Measurements from ENCODE around the gene KLHL22.
"Not testable (repeated sequence)": the region's sequence is repeated elsewhere in the genome, so short reads cannot be mapped to it uniquely, and the experiment has no call there.

Gene KLHL22

DNA sequence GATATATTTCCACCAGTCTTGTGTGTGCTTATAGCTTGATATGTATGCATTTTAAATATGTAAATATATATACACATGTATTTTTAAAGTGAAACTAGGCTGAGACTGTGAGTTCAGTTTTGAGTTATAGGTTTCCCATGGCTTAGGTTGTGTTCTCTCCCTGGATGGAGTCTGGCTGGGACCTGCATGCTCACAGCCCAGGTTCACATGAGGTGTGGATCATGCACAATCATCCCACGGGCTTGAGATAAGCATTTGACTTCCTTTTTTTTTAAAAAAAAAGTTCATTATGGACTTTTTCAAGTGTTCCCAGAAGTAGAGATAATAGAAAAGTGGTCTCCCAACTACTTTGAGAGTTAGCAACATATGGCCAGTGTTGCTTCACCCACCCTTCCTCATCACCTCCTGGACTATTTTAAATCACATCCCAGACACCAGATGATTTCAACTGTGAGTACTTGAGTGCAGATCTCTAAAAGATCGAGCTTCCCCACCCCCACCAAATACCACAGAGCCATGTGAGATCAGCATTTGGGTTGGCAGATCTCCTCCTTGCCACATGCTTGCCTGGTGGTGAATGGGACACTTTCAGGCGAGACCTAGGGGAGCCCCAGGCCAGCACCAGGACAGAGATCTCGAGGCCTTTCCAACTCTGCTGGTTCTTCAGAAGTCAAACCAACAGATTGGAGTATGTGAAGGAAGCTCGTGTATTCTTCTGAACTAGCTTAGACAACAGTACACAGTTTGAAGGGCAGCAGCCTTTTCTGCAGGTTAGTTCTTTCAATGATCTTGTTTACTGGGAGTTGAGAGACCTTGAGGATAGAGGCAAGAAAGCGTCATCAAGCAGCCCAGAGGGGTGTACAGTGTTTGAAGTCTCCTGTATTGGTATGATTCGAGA lies 27.7 kb upstream of the KLHL22 start:
- no peak for DNase-seq (ENCODE audit: low spot score)

GRCh38 chr22:20522134-20523004 lies 26.8 kb upstream of the KLHL22 start:
- DNase-seq (ENCODE audit: low spot score): no peak

DNA sequence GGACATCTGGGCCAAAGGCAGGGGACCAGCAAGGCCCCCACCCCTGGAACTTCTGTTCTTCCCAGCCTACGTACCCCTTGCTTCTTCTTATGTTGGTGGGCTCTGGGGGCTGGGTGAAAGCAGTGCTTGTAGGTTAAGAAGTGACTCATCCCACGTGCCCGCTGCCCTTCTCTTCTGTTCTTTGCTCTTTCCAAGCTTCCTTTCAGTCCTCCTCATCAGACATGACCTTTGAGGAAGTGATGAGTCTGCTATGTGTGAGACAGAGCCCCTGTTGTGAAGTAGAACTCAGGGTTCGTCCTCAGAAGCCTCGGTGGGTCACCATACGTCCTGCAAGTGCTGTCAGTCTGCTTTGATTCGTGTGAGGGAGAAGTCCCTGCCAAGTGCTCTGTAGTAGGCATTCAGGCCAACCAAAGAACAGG lies 24.5 kb upstream of the KLHL22 start:
- no peak for DNase-seq (ENCODE audit: low spot score)

DNA sequence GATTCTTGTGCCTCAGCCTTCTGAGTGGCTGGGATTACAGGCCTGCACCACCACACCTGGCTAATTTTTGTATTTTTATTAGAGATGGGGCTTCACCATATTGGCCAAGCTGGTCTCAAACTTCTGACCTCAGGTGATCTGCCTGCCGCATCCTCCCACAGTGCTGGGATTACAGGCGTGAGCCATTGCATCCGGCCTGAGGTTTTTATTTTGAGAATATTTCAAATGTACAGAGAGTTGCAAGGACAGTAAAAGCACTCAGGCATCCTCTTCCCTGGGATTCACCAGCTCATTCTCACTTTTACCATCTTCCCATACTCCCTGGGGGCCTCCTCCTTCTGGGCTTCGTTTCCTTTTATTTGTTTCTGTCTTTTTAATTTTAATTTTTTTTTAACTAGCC lies 24.0 kb upstream of the KLHL22 start:
- no peak for DNase-seq (ENCODE audit: low spot score)

DNA sequence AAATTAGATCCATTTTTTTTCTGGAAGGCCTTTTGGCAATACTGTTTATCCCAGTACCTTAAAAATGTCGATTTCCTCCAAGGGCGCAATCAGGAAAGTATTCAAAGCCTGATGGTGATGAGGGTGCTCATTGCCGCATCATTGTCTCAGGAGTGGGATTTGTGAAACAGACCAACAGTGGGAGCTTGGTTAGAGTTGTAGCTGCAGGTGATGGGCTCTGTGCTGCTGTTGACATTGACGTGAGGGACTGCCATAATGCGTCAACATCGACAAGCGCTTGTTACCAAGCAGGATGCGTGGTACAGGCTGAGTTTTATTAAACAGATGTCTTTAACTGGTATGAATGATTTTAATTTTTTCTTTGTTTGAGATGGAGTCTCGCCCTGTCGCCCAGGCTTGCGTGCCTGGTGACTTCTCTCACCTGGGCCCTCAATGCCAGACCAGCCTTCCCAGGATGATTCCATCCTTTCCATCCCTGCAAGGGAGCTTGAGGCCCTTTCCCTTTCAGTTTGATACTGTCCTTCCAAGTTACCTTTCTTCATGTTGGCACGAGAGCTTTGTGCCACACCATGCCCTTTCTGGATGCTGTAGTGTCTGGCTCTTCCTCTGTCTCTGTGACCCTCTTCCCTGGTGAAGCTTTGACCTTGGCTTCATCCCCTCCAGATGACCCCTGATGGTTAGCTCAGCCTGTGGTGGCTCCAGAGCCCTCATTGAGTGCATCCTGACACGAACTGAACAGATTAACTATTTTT lies 22.4 kb upstream of the KLHL22 start:
- DNase-seq (ENCODE audit: low spot score): peak; percentile 3

GRCh38 chr22:20517422-20517821 lies 21.8 kb upstream of the KLHL22 start:
- peak; percentile 1 for DNase-seq (ENCODE audit: low spot score)

DNA sequence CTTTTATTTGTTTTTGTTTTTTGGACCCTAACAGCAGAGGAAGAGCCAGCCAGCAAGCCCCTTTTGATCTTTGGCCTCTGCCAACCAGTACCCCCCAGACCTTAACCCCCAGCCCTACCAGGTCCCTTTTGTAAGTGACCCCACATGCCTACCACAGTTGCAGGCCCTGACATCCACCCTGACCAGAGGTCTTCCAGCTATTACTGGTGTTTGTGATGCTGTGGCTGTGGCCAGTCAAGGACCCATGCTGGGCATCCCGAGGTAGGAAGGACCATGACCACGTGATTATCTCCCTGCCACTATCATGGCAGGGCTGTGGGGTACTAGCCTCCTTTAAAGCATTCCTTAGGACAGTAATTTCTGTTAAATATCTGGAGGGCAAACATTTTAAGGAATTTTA lies 20.8 kb upstream of the KLHL22 start:
- DNase-seq (ENCODE audit: low spot score): no peak

DNA sequence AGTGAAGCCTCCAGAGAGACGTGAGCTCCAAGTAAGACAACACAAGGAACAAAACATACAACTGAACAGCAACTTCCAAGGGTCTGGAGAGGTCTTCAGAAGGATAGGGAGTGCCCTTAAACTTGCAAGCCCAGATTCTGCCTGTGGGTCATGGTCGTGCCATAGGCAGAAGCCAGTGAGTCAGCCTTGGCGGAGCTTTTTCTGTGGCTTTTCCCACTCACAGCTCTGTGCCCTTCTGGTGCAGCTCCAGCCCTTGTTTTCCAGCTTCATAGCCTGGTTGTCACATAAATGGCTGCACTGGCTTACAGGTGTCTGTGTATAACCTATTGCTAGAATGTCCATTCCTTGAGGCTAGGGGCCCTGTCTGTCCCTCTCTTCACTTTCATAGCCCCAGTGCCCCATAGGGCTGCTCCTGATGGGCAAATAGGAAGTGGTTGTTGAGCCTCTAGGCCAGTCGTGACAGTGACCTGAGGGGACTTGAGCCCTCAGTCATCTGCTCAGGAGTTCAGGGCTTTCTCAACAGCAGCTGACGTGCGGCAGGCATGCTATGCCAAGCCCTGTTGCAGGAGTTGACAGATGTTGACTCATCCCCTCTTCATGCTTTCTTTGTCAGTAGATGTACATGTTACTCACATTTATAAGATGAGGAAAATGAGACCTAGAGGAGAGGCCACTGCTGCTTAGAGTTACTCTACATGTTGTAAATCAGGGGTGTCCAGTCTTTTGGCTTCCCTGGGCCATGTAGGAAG lies 19.2 kb upstream of the KLHL22 start:
- DNase-seq (ENCODE audit: low spot score): no peak

DNA sequence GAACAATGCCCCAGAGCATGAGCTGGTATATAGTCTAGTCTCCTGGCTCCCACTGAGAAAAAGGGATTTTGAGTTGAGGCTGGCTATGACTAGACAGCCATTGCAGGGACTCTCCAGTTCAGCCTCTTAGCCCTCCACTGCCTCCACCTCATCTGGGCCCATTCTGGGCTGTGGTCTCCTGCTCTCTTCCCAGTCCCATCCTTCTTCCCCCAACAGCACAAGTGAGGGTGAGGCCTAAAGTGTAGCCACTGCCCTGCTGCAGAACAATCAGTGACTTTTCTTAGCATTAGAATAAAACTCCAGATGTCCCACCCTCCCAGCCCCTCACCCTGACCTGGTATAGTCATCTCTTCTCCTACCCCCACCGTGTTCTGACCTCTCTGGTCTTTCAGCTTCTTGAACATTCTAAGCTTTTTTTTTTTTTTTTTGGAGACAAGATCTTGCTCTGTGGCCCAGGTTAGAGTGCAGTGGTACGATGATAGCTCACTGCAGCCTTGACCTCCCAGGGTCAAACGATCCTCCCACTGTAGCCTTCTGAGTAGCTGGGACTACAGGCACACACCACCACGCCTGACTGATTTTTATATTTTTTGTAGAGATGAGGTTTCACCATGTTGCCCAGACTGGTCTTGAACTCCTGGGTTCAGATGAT lies 16.1 kb upstream of the KLHL22 start:
- no peak for DNase-seq (ENCODE audit: low spot score)

DNA sequence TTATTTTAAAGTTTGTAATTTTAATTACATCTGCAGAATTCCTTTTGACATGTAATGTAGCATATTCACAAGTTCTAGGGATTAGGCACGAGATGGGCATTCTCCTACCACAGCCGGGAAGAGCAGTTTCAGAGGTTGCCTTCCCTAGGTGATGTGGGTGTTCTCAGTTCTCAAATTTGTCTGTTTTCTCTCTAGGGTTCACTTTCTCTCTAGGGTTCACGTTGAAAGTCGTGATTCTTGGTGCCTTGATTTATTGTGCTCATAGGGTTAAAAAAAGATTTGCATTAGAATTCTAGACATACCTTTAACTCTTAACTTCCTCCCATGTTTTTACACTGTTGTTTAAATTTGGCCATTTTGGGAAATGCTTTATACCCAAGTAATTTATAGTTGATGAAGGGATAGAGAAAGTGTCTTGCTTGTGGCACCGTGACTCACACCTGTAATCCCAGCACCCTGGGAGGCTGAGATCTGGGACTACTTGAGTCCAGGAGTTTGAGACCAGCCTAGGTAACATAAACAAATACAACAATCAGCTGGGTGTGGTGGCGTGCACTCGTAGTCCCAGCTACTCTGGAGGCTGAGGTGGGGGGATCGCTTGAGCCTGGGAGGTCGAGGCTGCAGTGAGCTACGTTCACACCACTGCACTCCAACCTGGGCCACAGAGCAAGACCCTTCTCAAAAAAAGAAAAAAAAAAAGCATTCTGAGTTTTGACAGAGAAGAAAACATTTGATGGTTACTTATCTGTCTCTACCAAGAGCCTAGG lies 15.4 kb upstream of the KLHL22 start:
- DNase-seq (ENCODE audit: low spot score): no peak

GRCh38 chr22:20509344-20510047 lies 13.9 kb upstream of the KLHL22 start:
- DNase-seq (ENCODE audit: low spot score): no peak

GRCh38 chr22:20508815-20509271 lies 13.2 kb upstream of the KLHL22 start:
- DNase-seq (ENCODE audit: low spot score): no peak

DNA sequence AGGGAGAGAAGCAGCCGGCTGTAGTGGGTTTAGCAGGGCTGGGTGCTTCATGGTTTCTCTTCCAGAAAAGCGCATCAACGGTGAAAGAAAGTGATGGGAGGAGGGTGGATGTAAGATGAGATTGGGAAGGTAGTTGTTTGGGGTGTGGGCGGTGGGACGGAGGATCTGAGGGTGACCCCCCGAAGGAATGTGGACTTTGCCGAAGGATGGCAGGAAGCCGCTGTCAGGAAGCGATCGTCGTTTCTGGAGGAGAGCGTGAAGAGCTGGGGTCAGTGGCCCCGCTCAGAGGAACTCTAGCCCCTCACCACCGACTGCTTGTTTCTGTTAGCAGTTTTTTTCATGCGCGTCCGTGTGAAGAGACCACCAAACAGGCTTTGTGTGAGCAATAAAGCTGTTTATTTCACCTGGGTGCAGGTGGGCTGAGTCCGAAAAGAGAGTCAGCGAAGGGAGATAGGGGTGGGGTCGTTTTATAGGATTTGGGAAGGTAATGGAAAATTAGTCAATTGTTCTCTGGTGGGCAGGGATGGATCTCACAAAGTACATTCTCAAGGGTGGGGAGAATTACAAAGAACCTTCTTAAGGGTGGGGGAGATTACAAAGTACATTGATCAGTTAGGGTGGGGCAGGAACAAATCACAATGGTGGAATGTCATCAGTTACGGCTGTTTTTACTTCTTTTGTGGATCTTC lies 12.6 kb upstream of the KLHL22 start:
- DNase-seq (ENCODE audit: low spot score): peak; percentile 57

GRCh38 chr22:20507253-20508066 lies 11.9 kb upstream of the KLHL22 start, which contains the start of gene MED15:
TSS of gene MED15 (plus strand) at chr22:20507610. CDS start at chr22:20507679, 69 bp downstream.
- peak; percentile 90 for DNase-seq (ENCODE audit: low spot score)

DNA sequence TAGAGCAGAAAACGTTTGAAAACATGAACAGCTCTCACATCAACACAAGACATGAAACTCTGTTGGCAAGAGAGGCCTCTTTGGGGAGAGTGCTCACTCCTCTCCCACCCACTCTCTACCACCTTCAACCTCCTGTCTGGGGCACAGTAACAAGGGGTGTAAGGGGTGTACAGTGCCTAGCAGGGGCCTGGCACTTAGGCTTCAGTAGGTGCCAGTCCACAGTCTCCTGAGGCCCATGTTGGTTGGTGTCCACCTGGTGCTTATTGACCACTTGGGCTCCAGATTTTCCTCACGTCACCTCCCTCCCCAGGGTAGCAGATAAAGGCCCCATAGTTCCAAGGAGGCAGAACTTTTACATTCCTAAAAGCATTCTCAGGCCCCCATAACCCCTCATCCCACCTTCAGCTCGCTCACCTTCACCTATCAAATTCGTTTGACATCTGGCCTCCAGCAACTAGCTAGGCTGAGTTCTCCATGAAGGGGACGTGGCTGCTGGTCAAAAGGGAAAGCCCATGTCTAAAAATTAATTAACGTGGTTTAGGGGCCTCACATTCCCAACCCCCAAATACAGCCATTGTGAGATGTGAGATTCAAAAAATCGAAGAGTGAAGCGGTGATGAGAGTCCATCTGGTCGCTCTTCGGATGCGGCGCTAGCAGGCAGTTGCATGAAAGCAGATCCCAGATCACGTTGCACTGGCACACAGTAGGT lies 11.1 kb upstream of the KLHL22 start:
- no peak for DNase-seq (ENCODE audit: low spot score)

DNA sequence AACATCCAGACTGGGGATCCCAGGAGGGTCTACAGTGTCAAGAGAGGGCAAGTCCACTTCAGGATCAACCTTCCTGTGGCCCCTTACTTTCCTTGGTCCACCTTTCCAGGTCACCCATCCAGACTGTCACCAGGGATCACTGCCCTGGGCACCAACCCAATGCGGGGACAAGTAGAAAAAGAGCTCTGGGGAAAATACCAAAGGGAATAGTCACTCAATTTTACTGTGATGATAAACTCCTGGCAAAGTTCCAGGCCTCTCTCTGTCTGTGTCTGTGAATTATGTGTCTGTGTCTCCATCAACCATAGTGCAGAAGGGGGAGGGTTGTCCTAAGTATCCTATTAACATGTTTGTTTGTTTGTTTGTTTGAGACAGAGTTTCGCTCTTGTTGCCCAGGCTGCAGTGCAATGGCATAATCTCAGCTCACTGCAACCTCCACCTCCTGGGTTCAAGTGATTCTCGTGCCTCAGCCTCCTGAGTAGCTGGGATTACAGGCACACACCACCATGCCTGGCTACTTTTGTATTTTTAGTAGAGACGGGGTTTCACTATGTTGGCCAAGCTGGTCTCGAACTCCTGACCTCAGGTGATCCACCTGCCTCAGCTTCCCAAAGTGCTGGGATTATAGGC lies 8.8 kb upstream of the KLHL22 start:
- not testable (repeated sequence) for DNase-seq (ENCODE audit: low spot score)

GRCh38 chr22:20503816-20504215 lies 8.2 kb upstream of the KLHL22 start:
- no peak for DNase-seq (ENCODE audit: low spot score)
